Measurements from ENCODE around the gene PTPN18. TPM values are rescaled to one million over a fixed set of nuclear protein-coding genes. Genes with fewer than 3 reads are reported as not detected.

Gene PTPN18
- polyA plus RNA-seq, 2 of the 4 experiments (the other 2 are of a cell fraction): 19.6 to 20.4 TPM

DNA sequence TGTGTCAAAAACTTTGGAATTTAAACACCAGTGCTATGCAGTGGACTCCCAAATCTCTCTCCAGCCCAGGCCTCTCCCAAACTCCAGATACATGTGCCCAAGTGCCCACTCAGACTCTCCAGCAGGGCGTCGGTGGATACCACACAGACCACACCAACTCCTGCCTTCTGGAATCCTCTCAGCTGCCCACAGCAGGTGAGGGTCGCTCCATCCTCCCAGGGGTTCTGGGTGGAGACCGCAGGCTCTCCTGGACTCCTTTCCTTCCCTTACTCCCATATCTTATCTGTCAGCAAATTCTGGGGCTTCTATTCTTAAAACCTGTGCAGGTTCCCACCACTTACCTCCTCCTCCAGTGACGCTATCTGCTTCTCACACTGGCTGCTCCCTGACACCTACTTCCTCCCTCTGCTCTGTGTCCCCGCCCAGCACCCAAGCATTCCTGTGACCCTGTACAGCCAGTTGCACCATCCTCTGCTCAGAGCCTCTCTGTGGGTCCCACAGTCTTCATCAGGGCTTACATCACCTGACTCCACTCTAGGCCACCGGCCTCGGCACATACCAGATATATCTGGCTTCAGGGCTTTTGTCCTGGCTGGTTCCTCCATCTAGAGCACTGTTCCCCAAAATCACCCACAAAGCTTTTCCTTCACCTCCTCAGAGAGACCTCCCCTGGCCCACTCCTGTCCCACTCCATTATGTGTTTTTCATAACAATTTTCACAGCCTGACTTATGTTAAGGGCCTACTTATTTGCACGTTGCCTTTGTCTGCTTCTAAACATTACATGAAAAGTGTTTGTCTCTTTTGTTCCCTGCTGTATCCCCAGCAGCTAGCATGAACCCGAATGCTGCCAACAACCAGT, 15.7 kb upstream of the PTPN18 start:
- no peaks in the 10 kb centered on the region for H3K9me3 ChIP-seq
- H3K4me3 ChIP-seq: no peak overlapping the region
- POLR2A ChIA-PET: no interaction called here
- H3K4me2 ChIP-seq: no peak overlapping the region
- CTCF ChIA-PET: interaction anchor here (1.2 to 4.1 kb wide), 3 partner anchors 16 to 159 kb away, joined by 3 to 18 read pairs (median 6); partner anchors contain the start of genes PTPN18 and SMPD4
- no peak for TF ChIP-seq ZC3H11A (IDR thresholded peaks at IDR 0.05)
- TF ChIP-seq HDAC2 (IDR thresholded peaks at IDR 0.05): no peak
- no peak for TF ChIP-seq MAFK (IDR thresholded peaks at IDR 0.05; ENCODE audit: partially characterized antibody)
- TF ChIP-seq, protein P1, sequence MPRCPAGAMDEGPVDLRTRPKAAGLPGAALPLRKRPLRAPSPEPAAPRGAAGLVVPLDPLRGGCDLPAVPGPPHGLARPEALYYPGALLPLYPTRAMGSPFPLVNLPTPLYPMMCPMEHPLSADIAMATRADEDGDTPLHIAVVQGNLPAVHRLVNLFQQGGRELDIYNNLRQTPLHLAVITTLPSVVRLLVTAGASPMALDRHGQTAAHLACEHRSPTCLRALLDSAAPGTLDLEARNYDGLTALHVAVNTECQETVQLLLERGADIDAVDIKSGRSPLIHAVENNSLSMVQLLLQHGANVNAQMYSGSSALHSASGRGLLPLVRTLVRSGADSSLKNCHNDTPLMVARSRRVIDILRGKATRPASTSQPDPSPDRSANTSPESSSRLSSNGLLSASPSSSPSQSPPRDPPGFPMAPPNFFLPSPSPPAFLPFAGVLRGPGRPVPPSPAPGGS (IDR thresholded peaks at IDR 0.05): no peak
- H3K27ac ChIP-seq: no peak overlapping the region
- no peak for ATAC-seq
- FAIRE-seq: no peak
- no peak for DNase-seq (ENCODE audit: low read depth in 1 of 2, low spot score in 1 of 2)
- WGBS (ENCODE audit: missing lambda C conversion rate): 96% methylated on average over 10 of the region's 10 CpGs
- H3K4me1 ChIP-seq: peaks cover 20% of the 10 kb centered on the region

DNA sequence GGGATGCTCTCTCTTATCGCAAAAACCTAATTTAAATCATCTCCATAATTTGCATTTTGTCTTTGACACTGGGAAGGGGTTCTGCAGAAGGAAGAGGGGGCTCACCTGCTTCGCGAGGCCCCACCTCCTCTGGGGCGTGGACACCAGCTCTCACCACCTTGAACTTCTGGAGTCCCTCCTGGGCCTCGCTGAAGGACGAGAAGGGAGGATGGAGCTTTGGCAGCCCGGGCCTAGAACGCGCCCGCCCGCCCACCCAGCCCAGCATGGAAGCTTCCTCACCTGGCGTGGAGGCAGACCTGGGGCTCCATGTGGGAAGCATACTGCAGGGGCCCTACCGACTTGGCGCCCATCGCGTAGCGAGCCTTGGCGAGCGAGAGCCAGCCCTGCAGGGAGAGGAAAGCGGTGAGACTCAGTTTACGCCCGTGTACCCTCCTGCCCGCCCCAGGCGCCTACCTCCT, 14.3 kb upstream of the PTPN18 start:
- Histone ChIP-seq H3K9me3 (no peaks in the 10 kb centered on the region), H3K4me3 (peak overlapping the region; percentile 88), H3K4me1 (peaks cover 20% of the 10 kb centered on the region), H3K4me2 (peak overlapping the region; percentile 71), H3K27ac (peak overlapping the region; percentile 90 to 95)
- POLR2A ChIA-PET: interaction anchor here (0.8 to 2.6 kb wide), 10 partner anchors 9 to 752 kb away, joined by 3 to 27 read pairs (median 4); partner anchors contain the start of genes FAM168B, MZT2B, PTPN18 and SMPD4
- ATAC-seq (peak; percentile 5 to 10; a peak in 5 of 6 replicates), FAIRE-seq (no peak), DNase-seq (ENCODE audit: low read depth in 1 of 2, low spot score in 1 of 2) (peak in 1 of 2 experiments; percentile 23)
- WGBS (ENCODE audit: missing lambda C conversion rate): 9% methylated on average over 14 of the region's 24 CpGs
- CTCF ChIA-PET: interaction anchor here (0.9 to 4.1 kb wide), 8 partner anchors 9 to 186 kb away, joined by 4 to 18 read pairs (median 6); partner anchors contain the start of genes MZT2B and SMPD4
- TF ChIP-seq, protein P2, sequence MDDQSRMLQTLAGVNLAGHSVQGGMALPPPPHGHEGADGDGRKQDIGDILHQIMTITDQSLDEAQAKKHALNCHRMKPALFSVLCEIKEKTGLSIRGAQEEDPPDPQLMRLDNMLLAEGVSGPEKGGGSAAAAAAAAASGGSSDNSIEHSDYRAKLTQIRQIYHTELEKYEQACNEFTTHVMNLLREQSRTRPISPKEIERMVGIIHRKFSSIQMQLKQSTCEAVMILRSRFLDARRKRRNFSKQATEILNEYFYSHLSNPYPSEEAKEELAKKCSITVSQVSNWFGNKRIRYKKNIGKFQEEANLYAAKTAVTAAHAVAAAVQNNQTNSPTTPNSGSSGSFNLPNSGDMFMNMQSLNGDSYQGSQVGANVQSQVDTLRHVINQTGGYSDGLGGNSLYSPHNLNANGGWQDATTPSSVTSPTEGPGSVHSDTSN (IDR thresholded peaks at IDR 0.05): no peak

DNA sequence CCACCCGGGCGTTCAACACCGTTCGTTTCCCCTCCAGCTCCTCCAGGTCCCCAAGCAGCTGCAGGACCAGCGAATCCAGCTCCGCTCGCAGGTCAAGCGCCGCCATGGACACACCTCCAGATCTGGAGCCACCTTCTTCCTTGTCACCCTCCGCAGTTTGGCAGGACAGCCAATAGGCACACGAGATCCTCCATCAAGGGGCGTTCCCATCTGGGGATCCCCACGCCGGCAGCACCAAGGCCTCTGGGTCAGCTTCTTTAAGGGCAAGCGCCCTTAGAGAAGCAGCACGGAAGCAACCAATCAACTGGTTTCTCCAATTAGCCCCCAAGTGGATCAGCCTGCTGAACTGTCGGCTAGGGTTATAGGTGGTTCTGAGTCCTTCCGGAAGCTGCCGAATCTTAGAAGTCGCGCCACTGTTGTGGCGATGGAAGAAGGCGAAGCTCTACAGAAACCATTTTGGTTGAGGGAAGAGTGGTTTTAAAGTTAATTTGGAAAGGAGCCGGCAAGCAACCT, 13.8 kb upstream of the PTPN18 start:
- POLR2A ChIA-PET: interaction anchor here (0.8 to 2.6 kb wide), 12 partner anchors 9 to 751 kb away, joined by 3 to 27 read pairs (median 4); partner anchors contain the start of genes FAM168B, MZT2B, PTPN18 and SMPD4
- peak overlapping the region; percentile 88 for H3K4me3 ChIP-seq
- no peaks in the 10 kb centered on the region for H3K9me3 ChIP-seq
- peak; percentile 84 to 89 for ATAC-seq
- H3K4me1 ChIP-seq: peaks cover 20% of the 10 kb centered on the region
- peak; percentile 89 to 97 for DNase-seq (ENCODE audit: low read depth in 1 of 2, low spot score in 1 of 2)
- H3K27ac ChIP-seq: peak overlapping the region; percentile 90 to 95
- peak overlapping the region; percentile 71 for H3K4me2 ChIP-seq
- FAIRE-seq: no peak
- TF ChIP-seq KDM5A (IDR thresholded peaks at IDR 0.05) (peak; percentile 63), HEYL (CRISPR knock-in tag; IDR thresholded peaks at IDR 0.05) (no peak), POLR2A (IDR thresholded peaks at IDR 0.05; ENCODE audit: low read length) (peak; percentile 34), PHF8 (IDR thresholded peaks at IDR 0.05; ENCODE audit: borderline replicate concordance, low read depth) (peak; percentile 90), KDM1A (IDR thresholded peaks at IDR 0.05; ENCODE audit: low read depth) (0 out of 2 replicates have a peak, but pooled peaks have one; percentile 21)
- WGBS (ENCODE audit: missing lambda C conversion rate): 0% methylated on average over 24 of the region's 24 CpGs
- CTCF ChIA-PET: interaction anchor here (0.6 to 4.1 kb wide), 11 partner anchors 8 to 186 kb away, joined by 3 to 18 read pairs (median 5); partner anchors contain the start of genes MZT2B and SMPD4

DNA sequence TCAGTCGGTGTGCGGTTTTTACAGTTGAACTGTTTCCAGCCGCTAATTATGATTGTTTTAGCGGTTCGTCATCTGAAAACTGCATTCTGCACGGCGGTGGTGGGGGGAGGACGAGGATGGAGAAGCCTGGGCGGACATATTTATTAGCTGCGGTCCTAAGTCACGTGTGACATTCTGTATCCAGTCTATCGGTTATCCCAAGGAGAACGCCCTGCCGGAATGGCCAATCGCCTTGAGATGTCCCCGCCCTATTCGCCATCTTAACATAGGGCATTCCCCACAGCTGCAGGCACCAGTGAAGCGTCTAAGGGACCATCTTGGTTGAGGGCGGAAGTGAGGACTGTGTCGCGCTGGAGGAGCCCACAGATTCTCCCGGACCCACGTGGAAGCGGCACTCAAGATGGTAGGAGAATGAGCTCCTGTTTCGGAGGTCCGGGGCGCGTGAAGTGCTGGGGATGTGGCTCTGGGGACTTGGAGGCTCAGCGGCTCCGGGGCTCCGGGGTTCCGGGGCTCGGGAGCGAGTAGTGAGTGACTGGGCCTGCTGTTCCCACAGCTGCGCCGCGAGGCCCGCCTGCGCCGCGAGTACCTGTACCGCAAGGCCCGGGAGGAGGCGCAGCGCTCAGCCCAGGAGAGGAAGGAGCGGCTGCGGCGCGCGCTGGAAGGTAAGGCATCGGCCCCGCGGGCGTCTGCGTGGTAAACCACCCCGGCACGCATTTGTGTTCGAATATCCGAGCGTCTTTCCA, 13.2 kb upstream of the PTPN18 start, which contains the start of gene IMP4:
Gene IMP4 (plus strand): TSS at position 365 of the 743 bp plus-strand sequence. CDS start 36 bp downstream, at position 401.
- DNase-seq (ENCODE audit: low read depth in 1 of 2, low spot score in 1 of 2) (peak; percentile 85 to 99), FAIRE-seq (peak; percentile 59), ATAC-seq (peak; percentile 87 to 95)
- H3K27ac ChIP-seq: peak within 1 kb of the TSS; percentile 90 to 95
- peak within 1 kb of the TSS; percentile 88 for H3K4me3 ChIP-seq
- peaks cover 18% of the 10 kb centered on the region for H3K4me1 ChIP-seq
- 2% methylated on average over 37 of the region's 60 CpGs for WGBS (ENCODE audit: missing lambda C conversion rate)
- POLR2A ChIA-PET: interaction anchor here (0.7 to 2.6 kb wide), 12 partner anchors 9 to 751 kb away, joined by 3 to 27 read pairs (median 4); partner anchors contain the start of genes FAM168B, MZT2B, PTPN18 and SMPD4
- CTCF ChIA-PET: interaction anchor here (0.6 to 4.1 kb wide), 10 partner anchors 9 to 187 kb away, joined by 3 to 18 read pairs (median 5); partner anchors contain the start of genes MZT2B and SMPD4
- H3K4me2 ChIP-seq: peak within 1 kb of the TSS; percentile 95
- H3K9me3 ChIP-seq: no peaks in the 10 kb centered on the region
- TF ChIP-seq KDM5A (IDR thresholded peaks at IDR 0.05): peak; percentile 66
- 0 out of 2 replicates have a peak, but pooled peaks have one; percentile 16 for TF ChIP-seq HOXB5 (CRISPR knock-in tag; IDR thresholded peaks at IDR 0.05)
- TF ChIP-seq, protein P3, sequence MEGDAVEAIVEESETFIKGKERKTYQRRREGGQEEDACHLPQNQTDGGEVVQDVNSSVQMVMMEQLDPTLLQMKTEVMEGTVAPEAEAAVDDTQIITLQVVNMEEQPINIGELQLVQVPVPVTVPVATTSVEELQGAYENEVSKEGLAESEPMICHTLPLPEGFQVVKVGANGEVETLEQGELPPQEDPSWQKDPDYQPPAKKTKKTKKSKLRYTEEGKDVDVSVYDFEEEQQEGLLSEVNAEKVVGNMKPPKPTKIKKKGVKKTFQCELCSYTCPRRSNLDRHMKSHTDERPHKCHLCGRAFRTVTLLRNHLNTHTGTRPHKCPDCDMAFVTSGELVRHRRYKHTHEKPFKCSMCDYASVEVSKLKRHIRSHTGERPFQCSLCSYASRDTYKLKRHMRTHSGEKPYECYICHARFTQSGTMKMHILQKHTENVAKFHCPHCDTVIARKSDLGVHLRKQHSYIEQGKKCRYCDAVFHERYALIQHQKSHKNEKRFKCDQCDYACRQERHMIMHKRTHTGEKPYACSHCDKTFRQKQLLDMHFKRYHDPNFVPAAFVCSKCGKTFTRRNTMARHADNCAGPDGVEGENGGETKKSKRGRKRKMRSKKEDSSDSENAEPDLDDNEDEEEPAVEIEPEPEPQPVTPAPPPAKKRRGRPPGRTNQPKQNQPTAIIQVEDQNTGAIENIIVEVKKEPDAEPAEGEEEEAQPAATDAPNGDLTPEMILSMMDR (IDR thresholded peaks at IDR 0.05): no peak
- TF ChIP-seq PHF8 (IDR thresholded peaks at IDR 0.05; ENCODE audit: borderline replicate concordance, low read depth): peak; percentile 58
- TF ChIP-seq FOSL2 (IDR thresholded peaks at IDR 0.05): no peak
- TF ChIP-seq FOSL2 (CRISPR knock-in tag; IDR thresholded peaks at IDR 0.05): no peak
- TF ChIP-seq, protein P1 (IDR thresholded peaks at IDR 0.05): no peak; the same call in 2 of the 3 replicates
- peak; percentile 76 for TF ChIP-seq POLR2A (IDR thresholded peaks at IDR 0.05; ENCODE audit: low read length)
- no peak for TF ChIP-seq JUNB (IDR thresholded peaks at IDR 0.05)
- TF ChIP-seq MYC (IDR thresholded peaks at IDR 0.05; ENCODE audit: borderline replicate concordance, low read length): peak; percentile 97
- no peak for TF ChIP-seq GATA3 (IDR thresholded peaks at IDR 0.05; ENCODE audit: borderline replicate concordance)
- TF ChIP-seq, protein P4, sequence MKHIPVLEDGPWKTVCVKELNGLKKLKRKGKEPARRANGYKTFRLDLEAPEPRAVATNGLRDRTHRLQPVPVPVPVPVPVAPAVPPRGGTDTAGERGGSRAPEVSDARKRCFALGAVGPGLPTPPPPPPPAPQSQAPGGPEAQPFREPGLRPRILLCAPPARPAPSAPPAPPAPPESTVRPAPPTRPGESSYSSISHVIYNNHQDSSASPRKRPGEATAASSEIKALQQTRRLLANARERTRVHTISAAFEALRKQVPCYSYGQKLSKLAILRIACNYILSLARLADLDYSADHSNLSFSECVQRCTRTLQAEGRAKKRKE (CRISPR knock-in tag; IDR thresholded peaks at IDR 0.05; ENCODE audit: low read depth): no peak

Measured in A549 (cell line).